OCI-LY1 (cell line): Measurements from ENCODE around the gene DCUN1D1.
"Not testable (repeated sequence)": the region's sequence is repeated elsewhere in the genome, so short reads cannot be mapped to it uniquely, and the experiment has no call there.

Experiments
- H2AFZ ChIP-seq: fragments of 200-600 bp; sonication (generic), shearing (Covaris generic); 2 replicates; pipeline ENCODE4 v1.6.0; 2014; ENCODE audit warnings: antibody characterized with exemption, mild to moderate bottlenecking, low read length
- H3F3A ChIP-seq: fragments of 200-600 bp; sonication (generic), shearing (Covaris generic); 2 replicates; pipeline ENCODE4 v1.6.0; 2014; ENCODE audit warnings: mild to moderate bottlenecking, antibody characterized with exemption, low read length, moderate library complexity; ENCODE audit not compliant: insufficient read depth
- H3K27ac ChIP-seq: fragments of 200-600 bp; sonication (generic); 2 replicates; pipeline ENCODE4 v1.5.1; 2014; ENCODE audit warnings: low read length, mixed run types, mild to moderate bottlenecking, low read depth; ENCODE audit not compliant: poor library complexity, severe bottlenecking
- H3K27me3 ChIP-seq: fragments of 200-600 bp; sonication (generic); 2 replicates; pipeline ENCODE4 v1.6.0; 2014; ENCODE audit warnings: antibody characterized with exemption, mild to moderate bottlenecking, low read length, moderate library complexity; ENCODE audit not compliant: insufficient read depth
- H3K36me3 ChIP-seq: fragments of 200-600 bp; sonication (generic); 2 replicates; pipeline ENCODE4 v1.6.1; 2014; ENCODE audit warnings: mild to moderate bottlenecking, antibody characterized with exemption, low read length, moderate library complexity, mixed read lengths; ENCODE audit not compliant: insufficient read depth
- H3K4me1 ChIP-seq: fragments of 200-600 bp; sonication (generic); 2 replicates; pipeline ENCODE4 v1.5.1; 2014; ENCODE audit warnings: mild to moderate bottlenecking, low read length, moderate library complexity; ENCODE audit not compliant: insufficient read depth, severe bottlenecking
- H3K4me2 ChIP-seq: fragments of 200-600 bp; sonication (generic), shearing (Covaris generic); 2 replicates; pipeline ENCODE4 v1.6.1; 2014; ENCODE audit warnings: low read length
- H3K4me3 ChIP-seq: fragments of 200-600 bp; sonication (generic); 2 replicates; pipeline ENCODE4 v1.5.1; 2014; ENCODE audit warnings: low read length, low read depth, mild to moderate bottlenecking, mixed read lengths; ENCODE audit not compliant: poor library complexity, severe bottlenecking
- H3K79me2 ChIP-seq: fragments of 200-600 bp; shearing (Covaris generic); 2 replicates; pipeline ENCODE4 v1.6.1; 2016; ENCODE audit warnings: mixed run types, low read length, mixed read lengths; ENCODE audit not compliant: insufficient read depth
- H3K9ac ChIP-seq: fragments of 200-600 bp; sonication (generic), shearing (Covaris generic); 2 replicates; pipeline ENCODE4 v1.6.1; 2014; ENCODE audit warnings: mild to moderate bottlenecking, low read length, mixed read lengths
- H3K9me2 ChIP-seq: fragments of 200-600 bp; sonication (generic), shearing (Covaris generic); 2 replicates; pipeline ENCODE4 v1.6.1; 2014; ENCODE audit warnings: low read depth, mild to moderate bottlenecking, low read length, mixed read lengths
- H3K9me3 ChIP-seq: fragments of 200-600 bp; shearing (Covaris generic); 2 replicates; pipeline ENCODE4 v1.6.1; 2014; ENCODE audit warnings: low read length, mixed read lengths
- H4K20me1 ChIP-seq: fragments of 200-600 bp; sonication (generic), shearing (Covaris generic); 2 replicates; pipeline ENCODE4 v1.6.0; 2016; ENCODE audit warnings: mild to moderate bottlenecking, low read length; ENCODE audit not compliant: insufficient read depth
- EZH2 ChIP-seq: fragments of 200-600 bp; sonication (generic), shearing (Covaris generic); IDR thresholded peaks from 2 replicates; pipeline ENCODE4 v1.8.0; 2017; ENCODE audit warnings: borderline replicate concordance, mixed run types, mild to moderate bottlenecking, antibody characterized with exemption, low read length, moderate library complexity, mixed read lengths
- TF ChIP-seq, protein P1 (sequence below): fragments of 200-600 bp; sonication (generic), shearing (Covaris generic); IDR thresholded peaks from 2 replicates; pipeline ENCODE4 v1.5.1; 2017; ENCODE audit warnings: mild to moderate bottlenecking, antibody characterized with exemption, low read length, moderate library complexity, mixed read lengths

DCUN1D1 gene

DNA sequence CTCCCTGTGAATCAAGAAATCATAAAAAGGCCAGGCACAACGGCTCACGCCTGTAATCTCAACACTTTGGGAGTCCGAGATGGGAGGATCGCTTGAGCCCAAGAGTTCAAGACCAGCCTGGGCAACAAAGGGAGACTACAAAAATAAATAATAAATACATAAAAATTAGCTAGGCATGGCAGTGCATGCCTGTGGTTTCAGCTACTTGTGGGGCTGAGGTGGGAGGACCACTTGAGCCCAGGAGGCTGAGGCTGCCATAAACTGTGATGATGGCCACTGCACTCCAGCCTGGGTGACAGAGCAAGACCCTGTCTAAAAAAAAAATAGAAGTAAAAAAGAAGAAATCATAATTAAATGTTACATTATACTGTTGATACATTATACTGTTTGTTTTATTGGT is 28.0 kb upstream of the DCUN1D1 start:
- Histone ChIP-seq H3K27ac (no peak overlapping the region), H3K4me1 (no peaks in the 10 kb centered on the region), H3K9me2 (no peaks in the 10 kb centered on the region), H3K4me3 (no peak overlapping the region), H4K20me1 (no peaks in the 10 kb centered on the region), H3K79me2 (no peaks in the 10 kb centered on the region), H3K27me3 (no peaks in the 10 kb centered on the region), H3K9ac (no peak overlapping the region), H3K4me2 (no peak overlapping the region), H2AFZ (no peak overlapping the region), H3K9me3 (no peaks in the 10 kb centered on the region), H3F3A (no peaks in the 10 kb centered on the region), H3K36me3 (no peaks in the 10 kb centered on the region)
- TF ChIP-seq, protein P1, sequence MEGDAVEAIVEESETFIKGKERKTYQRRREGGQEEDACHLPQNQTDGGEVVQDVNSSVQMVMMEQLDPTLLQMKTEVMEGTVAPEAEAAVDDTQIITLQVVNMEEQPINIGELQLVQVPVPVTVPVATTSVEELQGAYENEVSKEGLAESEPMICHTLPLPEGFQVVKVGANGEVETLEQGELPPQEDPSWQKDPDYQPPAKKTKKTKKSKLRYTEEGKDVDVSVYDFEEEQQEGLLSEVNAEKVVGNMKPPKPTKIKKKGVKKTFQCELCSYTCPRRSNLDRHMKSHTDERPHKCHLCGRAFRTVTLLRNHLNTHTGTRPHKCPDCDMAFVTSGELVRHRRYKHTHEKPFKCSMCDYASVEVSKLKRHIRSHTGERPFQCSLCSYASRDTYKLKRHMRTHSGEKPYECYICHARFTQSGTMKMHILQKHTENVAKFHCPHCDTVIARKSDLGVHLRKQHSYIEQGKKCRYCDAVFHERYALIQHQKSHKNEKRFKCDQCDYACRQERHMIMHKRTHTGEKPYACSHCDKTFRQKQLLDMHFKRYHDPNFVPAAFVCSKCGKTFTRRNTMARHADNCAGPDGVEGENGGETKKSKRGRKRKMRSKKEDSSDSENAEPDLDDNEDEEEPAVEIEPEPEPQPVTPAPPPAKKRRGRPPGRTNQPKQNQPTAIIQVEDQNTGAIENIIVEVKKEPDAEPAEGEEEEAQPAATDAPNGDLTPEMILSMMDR: no peak
- no peak for TF ChIP-seq EZH2

DNA sequence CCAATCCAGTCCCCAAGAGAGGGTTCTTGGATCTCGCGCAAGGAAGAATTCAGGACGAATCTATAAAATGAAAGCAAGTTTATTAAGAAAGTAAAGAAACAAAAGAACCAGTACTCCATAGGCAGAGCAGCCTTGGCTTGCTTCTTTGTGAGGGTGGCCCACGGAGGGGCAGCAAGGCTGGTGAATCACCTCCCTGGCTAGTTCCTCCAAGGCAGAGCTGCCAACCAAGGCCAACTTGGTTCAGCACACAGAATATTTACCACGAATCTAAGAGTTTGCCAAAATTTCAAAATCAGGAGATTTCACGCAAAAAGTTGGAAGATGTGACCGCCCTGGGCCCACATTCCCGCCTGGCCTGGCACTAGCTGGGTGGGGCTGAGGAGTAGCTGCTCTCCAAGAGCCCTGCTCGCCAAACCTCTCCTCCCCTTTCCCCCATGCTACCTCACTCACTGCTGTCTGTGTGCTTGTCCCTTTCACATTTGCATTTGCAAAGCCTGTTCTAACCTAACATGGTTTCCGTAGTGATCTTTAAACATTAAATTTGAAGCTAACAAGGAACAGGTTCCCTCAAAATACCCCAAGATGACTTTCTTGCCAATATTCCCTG is 26.2 kb upstream of the DCUN1D1 start:
- Histone ChIP-seq H3K9ac (no peak overlapping the region), H4K20me1 (no peaks in the 10 kb centered on the region), H3K27ac (no peak overlapping the region), H3F3A (no peaks in the 10 kb centered on the region), H2AFZ (no peak overlapping the region), H3K9me3 (no peaks in the 10 kb centered on the region), H3K4me2 (no peak overlapping the region), H3K9me2 (no peaks in the 10 kb centered on the region), H3K27me3 (no peaks in the 10 kb centered on the region), H3K4me3 (no peak overlapping the region), H3K36me3 (no peaks in the 10 kb centered on the region), H3K79me2 (no peaks in the 10 kb centered on the region), H3K4me1 (no peaks in the 10 kb centered on the region)
- TF ChIP-seq EZH2: no peak
- TF ChIP-seq, protein P1: no peak

DNA sequence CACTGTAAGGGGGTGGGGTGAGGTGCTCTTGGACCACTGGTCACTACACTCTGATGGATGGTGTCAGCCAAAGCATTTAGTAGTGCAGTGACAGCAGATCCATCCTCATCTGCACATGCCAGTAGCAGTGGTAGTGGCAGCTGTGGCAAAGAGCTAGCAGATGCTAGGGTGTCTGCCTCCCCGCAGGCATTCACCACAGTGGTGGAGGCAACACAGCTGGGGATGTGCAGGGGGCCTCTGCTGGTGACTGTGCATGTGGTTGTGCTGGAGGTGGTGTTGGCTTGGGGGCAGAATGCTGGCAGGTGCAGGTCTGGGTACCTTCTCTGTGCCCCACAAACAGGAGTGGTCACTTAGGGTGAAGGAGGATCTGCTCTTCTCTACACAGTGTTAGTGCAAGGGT is 19.4 kb upstream of the DCUN1D1 start:
- H3K27ac ChIP-seq: no peak overlapping the region
- H3K9me3 ChIP-seq: no peaks in the 10 kb centered on the region
- H3K4me1 ChIP-seq: no peaks in the 10 kb centered on the region
- no peaks in the 10 kb centered on the region for H4K20me1 ChIP-seq
- no peak for TF ChIP-seq EZH2
- TF ChIP-seq, protein P1: no peak
- no peaks in the 10 kb centered on the region for H3F3A ChIP-seq
- no peaks in the 10 kb centered on the region for H3K27me3 ChIP-seq
- no peak overlapping the region for H3K4me3 ChIP-seq
- no peaks in the 10 kb centered on the region for H3K36me3 ChIP-seq
- no peaks in the 10 kb centered on the region for H3K9me2 ChIP-seq
- H2AFZ ChIP-seq: no peak overlapping the region
- H3K79me2 ChIP-seq: no peaks in the 10 kb centered on the region
- no peak overlapping the region for H3K4me2 ChIP-seq
- no peak overlapping the region for H3K9ac ChIP-seq

DNA sequence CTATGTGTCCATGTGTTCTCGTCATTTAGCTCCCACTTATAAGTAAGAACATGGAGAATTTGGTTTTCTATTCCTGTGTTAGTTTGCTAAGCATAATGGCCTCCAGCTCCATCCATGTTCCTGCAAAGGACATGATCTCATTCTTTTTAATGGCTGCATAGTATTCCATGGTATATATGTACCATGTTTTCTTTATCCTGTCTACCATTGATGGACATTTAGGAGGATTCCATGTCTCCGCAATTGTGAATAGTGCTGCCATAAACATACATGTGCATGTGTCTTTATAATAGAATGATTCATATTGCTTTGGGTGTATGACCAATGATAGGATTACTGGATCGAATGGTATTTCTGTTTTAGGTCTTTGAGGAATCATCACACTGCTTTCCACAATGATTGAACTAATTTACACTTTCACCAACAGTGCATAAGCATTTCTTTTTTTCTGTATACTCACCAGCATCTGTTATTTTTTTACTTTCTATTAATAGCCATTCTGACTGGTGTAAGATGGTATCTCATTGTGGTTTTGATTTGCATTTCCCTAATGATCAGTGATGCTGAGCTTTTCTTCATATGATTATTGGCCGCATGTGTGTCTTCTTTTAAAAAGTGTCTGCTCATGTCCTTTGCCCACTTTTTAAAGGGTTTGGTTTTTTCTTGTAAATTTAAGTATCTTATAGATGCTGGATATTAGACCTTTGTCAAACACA is 13.3 kb upstream of the DCUN1D1 start:
- not testable (repeated sequence) for H4K20me1 ChIP-seq, H3K36me3 ChIP-seq, H2AFZ ChIP-seq, H3F3A ChIP-seq, H3K27ac ChIP-seq, H3K9me3 ChIP-seq, H3K4me2 ChIP-seq, H3K9ac ChIP-seq, H3K9me2 ChIP-seq, H3K79me2 ChIP-seq, H3K4me1 ChIP-seq, H3K4me3 ChIP-seq, H3K27me3 ChIP-seq
